ENCODE measurements around the gene PCNX1.

GRCh38 chr14:70858641-70859040 lies 48.6 kb upstream of the PCNX1 start:
- TF ChIP-seq SIN3A (IDR thresholded peaks at IDR 0.05; ENCODE audit: borderline replicate concordance, insufficient read depth, low read length) (no peak), POLR2AphosphoS5 (IDR thresholded peaks at IDR 0.05; ENCODE audit: low read depth, low read length) (no peak), REST (IDR thresholded peaks at IDR 0.05; ENCODE audit: insufficient read depth in 1 of 2, low read depth in 2 of 2, low read length in 2 of 2) (no peak), TAF1 (IDR thresholded peaks at IDR 0.05; ENCODE audit: borderline replicate concordance, insufficient read depth, low read length) (no peak), FOXP2 (optimal IDR thresholded peaks at IDR 0.05; ENCODE audit: borderline replicate concordance, extremely low read depth, extremely low read length, insufficient read depth) (no peak)

Data from PFSK-1 (cell line).